HCT116 (cell line): Measurements from ENCODE around the gene ANGPT4. TPM values are rescaled to one million over a fixed set of nuclear protein-coding genes. Genes with fewer than 3 reads are reported as not detected.

Experiments used
- ATAC-seq: fragments of 200-7000 bp; cut with Tn5 transposase; 2 replicates; pipeline ENCODE4 v1.9.1; 2020; ENCODE audit warnings: mild to moderate bottlenecking, moderate library complexity
- BruUV-seq: library from RNA; stranded (reverse); fragments of 400-500 nt; replicated peaks from 2 replicates; lab custom pipeline; 2021; lab: Mats Ljungman, UMichigan
- CTCF ChIA-PET: fragments of 300-600 bp; sonication (Branson Sonifier 250); formaldehyde crosslinking; loops from one replicate; lab custom pipeline; 2021; ENCODE audit warnings: antibody characterized with exemption; lab: Charles Lee
- POLR2A ChIA-PET: fragments of 300-600, 350-600 bp; sonication (Branson Sonifier 250); formaldehyde crosslinking; loops from one replicate; lab custom pipeline; 2021; ENCODE audit warnings: antibody characterized with exemption; lab: Charles Lee
- RAD21 ChIA-PET, 2 experiments: fragments of 300-600 bp; sonication (Branson Sonifier 250); formaldehyde crosslinking; loops; one replicate each; lab custom pipeline; 2023; ENCODE audit warnings: low total read pairs in 2 of 2; ENCODE audit not compliant: uncharacterized antibody in 2 of 2, unreplicated experiment in 2 of 2, low non-redundant PET in 1 of 2; lab: Charles Lee
- DNase-seq: peaks from one replicate; pipeline ENCODE4 v3.0.0-alpha.2; 2010; ENCODE audit warnings: low read depth, low spot score
- H2AFZ ChIP-seq: fragments of 200-600 bp; shearing (Covaris generic), sonication (generic); 2 replicates; pipeline ENCODE4 v1.6.1; 2017; ENCODE audit warnings: low read depth, mixed run types, mixed read lengths, antibody characterized with exemption, low read length; ENCODE audit not compliant: poor library complexity, severe bottlenecking
- H3K27ac ChIP-seq: 2 replicates; pipeline ENCODE4 v1.5.1; 2012; ENCODE audit warnings: low read depth, low read length
- H3K27me3 ChIP-seq: fragments of 200-600 bp; sonication (generic); 2 replicates; pipeline ENCODE4 v1.6.1; 2016; ENCODE audit warnings: mixed run types, low read length, mixed read lengths; ENCODE audit not compliant: insufficient read depth
- H3K36me3 ChIP-seq, 2 experiments: fragments of 200-500 bp in 1 of 2; fragments of 200-600 bp in 1 of 2; sonication (Bioruptor generic) in 1 of 2; sonication (generic) in 1 of 2; 2 replicates each; pipeline versions ENCODE4 v1.5.1 to v1.6.1; 2014 to 2016; ENCODE audit warnings: low read length in 2 of 2, inconsistent platforms in 1 of 2, mixed read lengths in 1 of 2, mixed run types in 1 of 2; ENCODE audit not compliant: insufficient read depth in 2 of 2, control insufficient read depth in 1 of 2
- H3K4me1 ChIP-seq, 2 experiments: fragments of 200-600 bp in 1 of 2; sonication (generic) in 1 of 2; 2 replicates each; pipeline versions ENCODE4 v1.5.1 to v1.6.1; 2012 to 2017; ENCODE audit warnings: low read length in 2 of 2, inconsistent platforms in 1 of 2, mild to moderate bottlenecking in 1 of 2, mixed read lengths in 1 of 2, mixed run types in 1 of 2, moderate library complexity in 1 of 2; ENCODE audit not compliant: insufficient read depth in 2 of 2, control insufficient read depth in 1 of 2
- H3K4me2 ChIP-seq: fragments of 200-600 bp; sonication (generic); 2 replicates; pipeline ENCODE4 v1.6.1; 2017; ENCODE audit warnings: mixed run types, low read length, mixed read lengths
- H3K4me3 ChIP-seq, 2 experiments: fragments of 200-600 bp in 1 of 2; sonication (generic) in 1 of 2; replicated peaks in 1 of 2; 2 replicates each; pipeline ENCODE4 v1.5.1; 2011 to 2016; ENCODE audit warnings: low read length in 2 of 2, control low read depth in 1 of 2, low read depth in 1 of 2, mild to moderate bottlenecking in 1 of 2, mixed read lengths in 1 of 2, mixed run types in 1 of 2
- H3K79me2 ChIP-seq: fragments of 200-600 bp; sonication (generic); 2 replicates; pipeline ENCODE4 v1.6.1; 2017; ENCODE audit warnings: mild to moderate bottlenecking, mixed run types, low read length, moderate library complexity, mixed read lengths; ENCODE audit not compliant: insufficient read depth
- H3K9ac ChIP-seq: fragments of 200-600 bp; sonication (generic); 2 replicates; pipeline ENCODE4 v1.6.1; 2016; ENCODE audit warnings: low read length, mixed read lengths
- H3K9me2 ChIP-seq: fragments of 200-600 bp; sonication (generic), shearing (Covaris generic); 2 replicates; pipeline ENCODE4 v1.6.1; 2017; ENCODE audit warnings: mixed run types, mild to moderate bottlenecking, moderate library complexity; ENCODE audit not compliant: insufficient read depth
- H3K9me3 ChIP-seq, 2 experiments: fragments of 200-500 bp in 1 of 2; fragments of 200-600 bp in 1 of 2; sonication (Bioruptor generic) in 1 of 2; sonication (generic) in 1 of 2; 2 replicates each; pipeline ENCODE4 v1.6.1; 2014 to 2017; ENCODE audit warnings: low read length in 2 of 2, mixed read lengths in 2 of 2, inconsistent platforms in 1 of 2, low read depth in 1 of 2, mild to moderate bottlenecking in 1 of 2, mixed run types in 1 of 2, moderate library complexity in 1 of 2; ENCODE audit not compliant: control insufficient read depth in 1 of 2, insufficient read depth in 1 of 2
- H4K20me1 ChIP-seq: fragments of 200-600 bp; sonication (generic), shearing (Covaris generic); 2 replicates; pipeline ENCODE4 v1.6.1; 2017; ENCODE audit warnings: mixed run types, mild to moderate bottlenecking, moderate library complexity; ENCODE audit not compliant: insufficient read depth
- CBX3 ChIP-seq: IDR thresholded peaks from 2 replicates; pipeline ENCODE4 v1.6.1; 2012; ENCODE audit warnings: low read depth
- EGR1 ChIP-seq: IDR thresholded peaks from 2 replicates; pipeline ENCODE4 v1.6.1; 2012; ENCODE audit warnings: low read depth
- ELF1 ChIP-seq: IDR thresholded peaks from 2 replicates; pipeline ENCODE4 v1.6.1; 2012; ENCODE audit warnings: low read depth, borderline replicate concordance
- EZH2 ChIP-seq: fragments of 200-600 bp; sonication (generic); IDR thresholded peaks from 2 replicates; pipeline ENCODE4 v1.6.1; 2017; ENCODE audit warnings: antibody characterized with exemption, mixed run types
- EZH2phosphoT487 ChIP-seq: fragments of 200-600 bp; IDR thresholded peaks from 2 replicates; pipeline ENCODE4 v1.6.1; 2018; ENCODE audit warnings: antibody characterized with exemption, borderline replicate concordance
- FOSL1 ChIP-seq: IDR thresholded peaks from 2 replicates; pipeline ENCODE4 v1.6.1; 2012; ENCODE audit warnings: low read depth
- POLR2A ChIP-seq: IDR thresholded peaks from 2 replicates; pipeline ENCODE4 v1.7.0; 2011; ENCODE audit warnings: borderline replicate concordance; ENCODE audit not compliant: insufficient read depth, insufficient read length; ENCODE audit errors: extremely low read depth
- SIN3A ChIP-seq: IDR thresholded peaks from 2 replicates; pipeline ENCODE4 v1.6.1; 2012; ENCODE audit warnings: low read depth
- SRF ChIP-seq: IDR thresholded peaks from 2 replicates; pipeline ENCODE4 v1.6.1; 2012; ENCODE audit warnings: low read depth
- TCF7L2 ChIP-seq: IDR thresholded peaks from 2 replicates; pipeline ENCODE4 v1.7.0; 2011; ENCODE audit warnings: borderline replicate concordance, inconsistent platforms; ENCODE audit not compliant: insufficient read depth, insufficient read length; ENCODE audit errors: extremely low read depth
- YY1 ChIP-seq: IDR thresholded peaks from 2 replicates; pipeline ENCODE4 v1.6.1; 2011; ENCODE audit warnings: low read length, low read depth, moderate library complexity, mild to moderate bottlenecking; ENCODE audit not compliant: insufficient replicate concordance; ENCODE audit errors: extremely low read depth
- intact Hi-C: fragments of 100-400 bp; cut with micrococcal nuclease; formaldehyde crosslinking; loops from 2 replicates; pipeline ENCODE4 v1.10.0; 2022
- total RNA-seq: library from RNA; stranded (reverse); gene quantifications from one replicate; pipeline ENCODE4 v1.2.1, GENCODE V29; 2021; ENCODE audit not compliant: unreplicated experiment

Gene ANGPT4
- total RNA-seq, 1 experiment from 2014 or later: not detected

DNA sequence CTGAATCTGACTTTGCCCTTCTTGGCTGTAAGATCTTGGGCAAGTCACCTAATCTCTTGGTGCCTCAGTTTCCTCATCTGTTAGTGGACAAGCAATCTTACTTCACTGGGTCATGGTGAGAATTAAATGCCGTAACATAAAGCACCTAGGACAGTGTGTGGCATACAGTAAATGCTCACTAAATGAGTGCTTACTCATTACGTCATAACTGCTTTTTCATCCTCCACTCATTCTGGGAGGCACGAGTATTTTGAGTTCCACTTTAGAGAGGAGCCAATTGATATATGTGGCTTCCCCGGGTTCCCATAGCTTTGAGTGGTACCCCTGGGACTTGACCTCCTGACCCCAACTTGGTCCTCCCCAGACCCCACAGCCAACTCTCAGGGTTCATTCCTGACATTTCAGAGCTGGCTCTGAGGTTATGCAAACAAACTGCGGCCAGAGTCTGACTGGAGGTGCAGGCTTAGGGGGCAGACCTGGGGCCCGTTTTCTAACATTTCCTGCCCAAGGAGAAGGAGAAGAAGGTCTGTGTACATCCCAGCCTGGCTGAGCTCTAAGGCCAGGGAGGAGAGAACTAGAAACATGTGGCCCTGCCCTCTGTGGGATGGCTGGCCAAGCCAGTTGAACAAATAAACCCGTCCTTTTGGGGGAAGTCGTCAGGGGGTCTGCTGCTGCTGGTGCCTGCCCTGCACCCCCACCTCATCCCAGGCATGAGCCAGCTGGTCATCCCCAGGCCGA, 5.8 kb downstream of the ANGPT4 start (continued):
- TF ChIP-seq TCF7L2 (no peak), YY1 (no peak)

DNA sequence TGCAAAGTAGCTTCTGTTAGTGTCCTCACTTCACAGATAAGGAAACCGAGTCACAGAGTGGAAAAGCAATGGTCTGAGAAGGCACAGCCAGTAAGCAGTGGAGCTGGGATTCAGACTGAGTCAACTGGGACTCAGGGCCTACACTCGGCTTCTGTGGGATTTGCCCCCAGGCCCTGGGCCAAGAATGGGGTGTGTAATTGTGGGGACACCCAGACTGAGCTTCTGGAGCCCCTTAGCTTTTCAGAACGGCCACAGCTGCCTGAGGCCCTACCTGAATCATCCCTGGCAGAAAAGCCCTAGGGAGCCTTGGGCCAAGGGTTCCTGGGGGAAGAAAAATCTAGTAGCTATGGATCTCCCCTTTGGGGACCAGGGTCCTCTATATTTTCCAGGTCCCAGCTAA, 6.5 kb downstream of the ANGPT4 start:
- no peaks in the 10 kb centered on the region for H3K9me3 ChIP-seq
- H4K20me1 ChIP-seq: no peaks in the 10 kb centered on the region
- no peaks in the 10 kb centered on the region for H3K9me2 ChIP-seq
- no peak overlapping the region for H3K4me3 ChIP-seq
- H3K27ac ChIP-seq: no peak overlapping the region
- intact Hi-C loops: no loop called here
- ChIA-PET POLR2A (no interaction called here), CTCF (no interaction called here), RAD21 (no interaction called here)
- no peak overlapping the region for H2AFZ ChIP-seq
- TF ChIP-seq POLR2A (no peak), SIN3A (no peak), FOSL1 (no peak), EZH2 (no peak), YY1 (no peak), ELF1 (no peak), CBX3 (no peak), EGR1 (no peak), TCF7L2 (no peak), SRF (no peak), EZH2phosphoT487 (no peak)
- no peak for ATAC-seq
- BruUV-seq: no TSS peak
- H3K4me1 ChIP-seq: no peaks in the 10 kb centered on the region; a peak in 1 of 4 replicates
- H3K27me3 ChIP-seq: no peaks in the 10 kb centered on the region
- DNase-seq: no peak
- no peak overlapping the region for H3K4me2 ChIP-seq
- no peaks in the 10 kb centered on the region for H3K79me2 ChIP-seq
- no peaks in the 10 kb centered on the region for H3K36me3 ChIP-seq
- H3K9ac ChIP-seq: no peak overlapping the region
